ENCODE data around the gene TBC1D22A. TPM values are rescaled to one million over a fixed set of nuclear protein-coding genes. Genes with fewer than 3 reads are reported as not detected.
A peak's percentile ranks its signal among the peaks of the same experiment; 100 is the strongest.

TBC1D22A gene
- total RNA-seq, 1 donor from 2014 or later, result 15.8 TPM

DNA sequence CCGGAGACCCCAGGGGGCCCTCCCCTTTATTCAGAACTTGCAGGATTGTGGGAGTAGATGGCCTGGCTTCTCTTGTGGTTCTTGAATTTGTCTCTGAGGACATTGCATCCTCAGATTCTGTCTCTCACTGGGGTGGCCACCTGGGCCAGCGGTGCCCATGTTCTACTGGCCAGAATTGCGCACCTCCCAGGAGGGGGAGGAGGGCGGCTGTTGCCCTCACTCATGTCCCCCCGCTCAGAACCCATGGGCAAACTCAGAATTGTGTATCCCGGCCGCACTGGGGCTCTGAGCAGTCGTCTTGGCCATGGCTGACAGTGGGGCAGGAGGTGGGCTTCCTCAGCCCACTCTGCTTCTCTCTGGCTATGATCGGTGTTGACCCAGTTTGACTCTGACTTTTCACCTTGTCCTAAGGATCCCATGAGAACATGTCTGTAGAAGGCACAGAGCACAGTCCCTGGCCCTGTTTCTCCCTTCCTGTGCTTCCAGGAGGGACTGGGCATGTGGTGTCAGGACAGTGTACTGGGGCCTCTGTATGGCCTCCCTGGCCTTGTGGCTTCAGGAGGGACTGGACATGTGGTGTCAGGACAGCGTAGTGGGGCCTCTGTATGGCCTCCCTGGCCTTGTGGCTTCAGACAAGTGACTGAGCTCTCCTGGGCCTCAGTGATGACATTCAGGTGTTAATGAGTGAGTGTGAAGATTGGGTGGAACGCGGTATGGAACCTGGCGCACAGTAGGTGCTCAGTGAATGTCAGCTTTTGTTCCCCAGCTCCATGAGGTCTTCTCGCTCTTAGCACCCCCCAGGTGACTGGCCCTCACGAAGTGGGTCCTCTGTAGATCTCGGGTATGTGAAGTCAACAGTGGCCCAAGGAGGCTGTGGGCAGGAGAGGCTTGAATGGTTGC, 99.3 kb downstream of the TBC1D22A start:
- no peak for ATAC-seq
- intact Hi-C loops (cut with micrococcal nuclease), result no loop called here
- no peak for DNase-seq

GRCh38 chr22:46862418-46863324, 100.2 kb downstream of the TBC1D22A start:
- ATAC-seq, result no peak
- DNase-seq, result no peak
- intact Hi-C loops (cut with micrococcal nuclease), result no loop called here

DNA sequence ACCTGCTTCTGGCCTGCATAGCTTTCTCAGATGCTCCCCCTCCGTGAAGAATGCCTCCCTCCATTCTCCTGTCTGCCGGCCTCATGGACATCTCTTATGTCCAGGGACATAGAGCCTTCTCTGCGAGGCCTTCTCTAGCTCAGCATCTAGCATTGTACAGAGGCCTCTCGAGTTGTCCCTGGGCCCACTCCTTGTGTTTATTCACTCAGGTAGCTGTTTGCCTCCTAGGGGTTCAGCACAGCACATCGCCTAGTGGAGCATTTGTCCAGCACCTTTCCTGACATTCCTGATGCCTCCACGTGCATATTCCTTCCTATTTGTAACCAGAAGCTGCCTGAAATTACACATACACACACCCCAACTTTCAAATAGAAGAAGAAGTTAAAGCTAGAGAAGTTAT, 101.3 kb downstream of the TBC1D22A start:
- DNase-seq (no peak), ATAC-seq (no peak)
- intact Hi-C loops (cut with micrococcal nuclease), result no loop called here

GRCh38 chr22:46864314-46865051, 102.0 kb downstream of the TBC1D22A start:
- intact Hi-C loops (cut with micrococcal nuclease), result no loop called here

DNA sequence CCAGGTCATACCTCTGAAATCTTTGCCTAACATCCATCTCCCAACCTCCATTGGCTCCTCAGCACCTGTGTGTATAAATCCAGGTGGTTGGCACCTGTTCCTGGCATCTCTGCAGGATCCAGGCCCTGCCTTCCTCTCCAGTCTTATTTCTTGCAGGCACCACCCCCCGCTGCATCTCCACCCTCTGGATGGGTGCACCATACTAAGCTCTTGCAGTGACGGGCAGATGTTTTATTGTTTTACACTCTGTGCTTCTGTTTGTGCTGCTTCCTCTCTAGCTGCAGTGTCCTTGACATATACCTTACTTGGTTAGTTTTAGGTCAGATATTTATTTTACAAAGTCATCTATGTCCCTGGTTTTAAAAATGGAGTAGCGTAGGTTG, 102.6 kb downstream of the TBC1D22A start:
- DNase-seq (no peak), ATAC-seq (no peak)
- intact Hi-C loops (cut with micrococcal nuclease), result no loop called here

More at GRCh38 chr22:46864314-46865051, 102.0 kb downstream of the TBC1D22A start:
- ATAC-seq, result no peak
- DNase-seq, result no peak

- DNase-seq (no peak), ATAC-seq (no peak)
- intact Hi-C loops (cut with micrococcal nuclease), result no loop called here
Measured at GRCh38 chr22:46865642-46866041, 103.2 kb downstream of the TBC1D22A start.

DNA sequence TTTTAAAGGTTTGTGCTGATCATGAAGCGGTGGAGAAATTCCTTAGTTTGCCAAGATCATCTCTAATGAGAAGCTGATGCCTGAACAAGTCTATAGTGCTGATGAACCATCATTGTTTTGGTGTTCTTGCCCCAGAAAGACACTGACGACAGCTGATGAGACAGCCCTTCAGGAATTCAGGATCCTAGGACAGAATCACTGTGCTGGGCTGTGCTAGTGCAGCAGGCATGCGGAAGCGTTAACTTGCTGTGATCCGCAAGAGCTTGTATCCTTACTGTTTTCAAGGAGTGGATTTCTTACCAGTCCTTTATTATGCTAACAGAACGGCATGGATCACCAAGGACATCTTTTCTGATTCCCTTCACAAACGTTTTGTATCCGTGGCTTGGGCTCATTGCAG, 104.1 kb downstream of the TBC1D22A start:
- no peak for ATAC-seq
- intact Hi-C loops (cut with micrococcal nuclease), result no loop called here

GRCh38 chr22:46867106-46867505, 104.7 kb downstream of the TBC1D22A start:
- DNase-seq (no peak), ATAC-seq (no peak)
- intact Hi-C loops (cut with micrococcal nuclease), result no loop called here

More for the DNA sequence above, 104.1 kb downstream of the TBC1D22A start:
- no peak for DNase-seq

DNA sequence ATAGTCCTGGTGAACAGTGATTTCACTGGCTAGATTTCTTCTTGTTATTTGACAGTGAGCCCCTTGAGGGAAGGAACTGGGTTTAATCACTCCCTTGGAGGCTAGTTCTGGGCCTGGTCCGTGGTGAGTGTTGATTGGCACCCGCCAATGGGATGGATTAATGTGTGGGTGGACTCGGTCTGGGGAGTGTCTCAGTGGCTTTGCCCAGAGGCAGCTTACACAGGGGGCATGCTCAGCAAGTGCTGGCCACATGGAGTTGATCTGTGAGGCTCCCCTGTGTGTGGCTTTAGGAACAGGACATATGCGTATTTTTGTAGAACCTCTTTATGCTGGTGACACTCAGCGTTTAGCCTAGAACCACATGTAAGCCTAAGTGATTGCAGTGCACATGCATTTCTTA, 106.9 kb downstream of the TBC1D22A start:
- intact Hi-C loops (cut with micrococcal nuclease), result no loop called here
- ATAC-seq, result no peak

GRCh38 chr22:46869831-46870441, 107.5 kb downstream of the TBC1D22A start:
- ATAC-seq (no peak), DNase-seq (no peak)
- intact Hi-C loops (cut with micrococcal nuclease), result no loop called here

More for the DNA sequence above, 106.9 kb downstream of the TBC1D22A start:
- no peak for DNase-seq

DNA sequence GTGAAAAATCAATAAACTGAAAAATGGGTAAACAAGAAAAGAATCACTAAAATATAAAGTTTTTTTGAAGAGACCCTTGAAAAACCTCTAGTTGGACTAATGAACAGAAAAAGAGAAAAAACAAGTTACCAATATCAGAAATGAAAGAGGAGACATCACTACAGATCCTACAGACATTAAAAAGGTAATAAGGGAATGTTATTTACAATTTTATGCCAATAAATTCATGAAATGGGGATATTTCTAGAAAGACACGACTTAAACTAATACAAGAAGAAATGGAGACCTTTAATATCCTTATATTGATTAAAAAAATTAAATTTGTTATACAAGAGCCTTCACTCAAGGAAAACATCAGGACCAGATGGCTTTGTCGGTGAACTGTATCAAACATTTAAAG, 109.4 kb downstream of the TBC1D22A start:
- intact Hi-C loops (cut with micrococcal nuclease), result no loop called here
- ATAC-seq, result no peak
- DNase-seq, result no peak

- intact Hi-C loops (cut with micrococcal nuclease), result no loop called here
- DNase-seq (no peak), ATAC-seq (no peak)
Measured at GRCh38 chr22:46875089-46875488, 112.6 kb downstream of the TBC1D22A start.

DNA sequence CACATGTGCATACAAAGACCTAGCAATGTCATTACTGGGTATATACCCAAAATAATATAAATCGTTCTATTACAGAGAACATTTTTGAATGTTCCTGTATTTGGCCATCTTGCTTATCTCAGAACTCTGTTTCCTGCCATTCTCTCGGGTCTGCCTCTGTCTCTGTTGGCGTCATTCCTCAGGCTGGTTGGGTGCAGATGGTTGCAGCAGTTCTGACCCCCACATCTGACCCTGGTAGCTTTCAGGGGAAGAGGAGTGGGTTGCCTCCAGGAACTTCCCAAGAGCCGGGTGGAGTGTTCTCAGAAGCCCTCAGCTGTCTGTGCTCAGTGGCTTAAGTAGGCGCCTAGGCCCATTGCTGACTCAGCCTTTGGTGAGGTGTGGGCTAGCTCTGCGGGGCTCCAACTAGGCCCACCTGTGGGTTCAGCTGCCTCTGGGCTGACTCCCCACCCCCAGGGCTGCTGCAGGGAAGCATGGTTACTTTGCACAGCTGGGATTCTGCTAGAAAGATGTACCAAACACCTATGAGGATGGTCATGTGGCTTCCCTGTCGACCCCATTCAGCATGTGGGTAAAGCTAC, 114.0 kb downstream of the TBC1D22A start:
- DNase-seq, result no peak
- intact Hi-C loops (cut with micrococcal nuclease), result no loop called here
- ATAC-seq, result no peak

DNA sequence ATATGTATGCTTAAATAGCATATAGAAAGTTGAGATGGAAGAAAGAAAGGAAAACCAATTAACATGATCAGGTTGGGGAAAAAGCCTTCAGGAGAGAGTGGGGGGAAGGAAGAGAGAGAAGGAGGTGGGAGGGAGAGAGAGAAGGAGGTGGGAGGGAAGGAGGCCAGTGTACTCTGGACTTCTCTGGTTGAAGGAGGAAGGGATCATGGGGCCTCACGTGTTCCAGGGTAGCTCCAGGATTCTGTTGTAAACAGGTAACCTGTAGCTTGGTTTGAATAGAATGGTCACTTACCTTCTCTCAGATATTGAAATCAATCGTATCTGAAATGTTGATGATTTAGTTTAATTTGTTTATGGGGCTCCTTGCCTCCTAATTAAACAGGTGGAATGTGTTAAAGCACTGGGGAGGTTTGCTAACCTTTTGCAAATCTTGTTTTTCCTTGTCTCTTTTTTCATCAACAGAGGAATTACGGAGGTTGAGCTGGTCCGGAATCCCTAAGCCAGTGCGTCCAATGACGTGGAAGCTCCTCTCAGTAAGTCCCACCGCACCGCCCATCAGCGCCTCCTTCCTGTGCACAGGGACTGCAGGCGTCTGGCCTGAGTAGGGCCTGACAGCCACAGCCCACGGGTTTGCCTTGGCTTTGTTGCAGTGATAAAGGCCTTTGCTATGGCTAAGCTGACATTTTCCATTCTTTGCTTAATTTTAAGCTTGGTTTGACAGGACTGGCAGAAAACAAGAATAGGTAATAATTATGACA, 115.9 kb downstream of the TBC1D22A start:
- DNase-seq (no peak), ATAC-seq (no peak)
- intact Hi-C loops (cut with micrococcal nuclease), result no loop called here

- no peak for DNase-seq
- ATAC-seq, result no peak
- intact Hi-C loops (cut with micrococcal nuclease), result no loop called here
Measured at GRCh38 chr22:46879083-46879482, 116.6 kb downstream of the TBC1D22A start.

DNA sequence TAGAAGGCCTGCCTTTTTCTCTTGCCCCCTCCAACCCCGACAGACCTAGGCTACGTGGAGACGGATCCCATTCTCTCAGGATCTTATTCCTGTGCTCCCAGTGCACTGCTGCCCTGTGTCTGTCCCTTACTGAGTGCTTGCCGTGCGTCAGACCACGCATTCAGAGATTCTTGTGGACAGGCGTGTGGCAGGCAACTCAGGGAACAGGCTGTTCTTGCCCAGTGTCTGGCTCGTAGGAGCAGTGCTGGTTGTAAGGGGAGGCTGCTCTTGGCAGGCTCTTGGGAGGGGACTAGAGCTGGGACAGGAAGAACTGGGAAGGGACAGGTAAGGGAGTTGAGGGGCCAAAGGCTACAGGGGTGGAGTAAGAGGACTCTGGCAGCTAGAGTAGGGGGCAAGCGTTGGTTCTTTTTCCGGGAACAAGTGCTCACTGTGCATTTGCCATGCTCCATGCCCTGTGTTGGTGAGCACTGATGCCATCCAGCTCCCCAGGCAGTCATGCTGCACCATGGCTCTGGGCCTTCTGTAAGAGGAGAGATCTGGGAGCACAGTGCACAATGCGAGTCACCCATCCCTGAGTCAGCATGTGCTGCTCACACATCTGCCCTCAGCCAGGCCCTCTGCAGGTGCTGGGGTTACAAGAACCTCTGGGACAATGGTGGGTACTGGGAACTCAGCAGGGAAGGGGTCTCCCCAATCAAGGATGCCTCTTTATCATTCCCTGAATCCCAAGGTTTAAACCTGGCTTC, 119.1 kb downstream of the TBC1D22A start:
- ATAC-seq, result peak; percentile 95
- intact Hi-C loops (cut with micrococcal nuclease), result no loop called here
- peak; percentile 70 for DNase-seq
